HepG2 (cell line): ENCODE results near the gene HAPLN3. TPM values are rescaled to one million over a fixed set of nuclear protein-coding genes. Genes with fewer than 3 reads are reported as not detected.

ENCODE experiments used
- ZBTB38 ChIP-seq: sonication (generic); formaldehyde crosslinking; IDR thresholded peaks from 2 replicates; pipeline ENCODE4 v1.5.1; 2020; ENCODE audit warnings: mild to moderate bottlenecking, missing genetic modification reagents
- ZNF318 ChIP-seq: sonication (generic); formaldehyde crosslinking; IDR thresholded peaks from 2 replicates; pipeline ENCODE4 v1.4.0; 2020; ENCODE audit warnings: mild to moderate bottlenecking, missing genetic modification reagents
- ZNF441 ChIP-seq: sonication (generic); formaldehyde crosslinking; IDR thresholded peaks from 2 replicates; pipeline ENCODE4 v1.7.0; 2021; ENCODE audit warnings: missing genetic modification reagents, borderline replicate concordance
- ZNF609 ChIP-seq: sonication (generic); formaldehyde crosslinking; IDR thresholded peaks from 2 replicates; pipeline ENCODE4 v1.4.0; 2020; ENCODE audit warnings: mild to moderate bottlenecking, missing genetic modification reagents, borderline replicate concordance
- polyA plus RNA-seq, 8 experiments: library from polyadenylated mRNA; depleted of rRNA in 3 of 8; stranded (reverse) in 7 of 8; unstranded in 1 of 8; fragments of >200 nt; fragmentation: Illumina TruSeq in 4 of 8; extraction: Trizol in 4 of 8; gene quantifications; 2 replicates each; pipeline versions ENCODE4 v1.2.1 to v1.2.3, GENCODE V29; 2011 to 2016; ENCODE audit warnings: low read depth in 4 of 8, missing spikeins in 1 of 8, mixed read lengths in 1 of 8; ENCODE audit not compliant: insufficient read depth in 1 of 8
- total RNA-seq, 5 experiments: library from RNA; depleted of rRNA; stranded (reverse); fragments of >200 nt; fragmentation: Illumina TruSeq; extraction: Trizol; gene quantifications; 2 replicates each; pipeline ENCODE4 v1.2.3, GENCODE V29; 2016; ENCODE audit warnings: low read depth in 1 of 5

The HAPLN3 gene
- total and polyA plus RNA-seq, 2 of the 13 experiments (the other 11 are each of a cell fraction or from before 2014, with no cell fraction given), result 0.09 TPM; not detected in 1

GRCh38 chr15:88896333-88897033 is 1.1 kb upstream of the HAPLN3 start (continued):
- TF ChIP-seq ZNF318 (CRISPR knock-in tag) (no peak), ZBTB38 (CRISPR knock-in tag) (no peak), ZNF441 (CRISPR knock-in tag) (no peak), ZNF609 (CRISPR knock-in tag) (no peak)
- TF ChIP-seq, all 625 proteins: peak for 0
